ENCODE results near the gene TRAPPC2. TPM values are rescaled to one million over a fixed set of nuclear protein-coding genes. Genes with fewer than 3 reads are reported as not detected.
"Not testable (repeated sequence)": the region's sequence is repeated elsewhere in the genome, so short reads cannot be mapped to it uniquely, and the experiment has no call there.

Gene TRAPPC2
- total and polyA plus RNA-seq, 8 donors: 5.7 to 37.9 (median 13.2) TPM

DNA sequence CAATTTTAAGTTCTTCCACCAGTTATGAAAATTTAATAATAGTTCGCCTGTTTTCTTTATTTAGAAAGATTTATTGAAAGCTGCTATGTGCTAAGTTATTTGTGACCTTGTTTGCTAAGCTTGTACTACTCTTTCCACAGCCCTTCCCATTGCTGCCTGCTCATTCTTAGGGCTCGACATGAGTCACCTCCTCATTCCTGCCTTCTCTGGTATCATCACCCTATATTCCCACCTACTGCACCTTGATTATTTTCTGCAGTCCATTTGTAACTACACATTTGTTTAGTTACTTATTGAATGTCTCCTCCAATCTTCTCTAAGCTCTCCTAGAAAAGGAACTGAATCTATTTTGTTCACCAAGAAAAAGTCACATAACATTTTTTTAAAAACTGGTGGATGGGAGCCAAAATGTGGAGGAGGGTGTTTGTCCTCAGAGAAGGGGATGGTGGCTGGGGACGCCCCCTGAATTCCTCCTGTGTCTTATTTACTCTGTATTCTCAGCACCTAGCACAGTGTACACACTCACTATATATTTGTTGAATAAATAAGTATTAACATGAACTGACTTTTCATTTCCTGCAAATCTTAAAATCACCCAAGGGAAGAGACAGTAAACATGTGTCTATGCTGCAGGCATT, 49.2 kb downstream of the TRAPPC2 start:
- TF ChIP-seq POLR2AphosphoS5 (IDR thresholded peaks at IDR 0.05) (no peak), EP300 (IDR thresholded peaks at IDR 0.05) (no peak), POLR2A (IDR thresholded peaks at IDR 0.05) (no peak)
- TF ChIP-seq, protein P1, sequence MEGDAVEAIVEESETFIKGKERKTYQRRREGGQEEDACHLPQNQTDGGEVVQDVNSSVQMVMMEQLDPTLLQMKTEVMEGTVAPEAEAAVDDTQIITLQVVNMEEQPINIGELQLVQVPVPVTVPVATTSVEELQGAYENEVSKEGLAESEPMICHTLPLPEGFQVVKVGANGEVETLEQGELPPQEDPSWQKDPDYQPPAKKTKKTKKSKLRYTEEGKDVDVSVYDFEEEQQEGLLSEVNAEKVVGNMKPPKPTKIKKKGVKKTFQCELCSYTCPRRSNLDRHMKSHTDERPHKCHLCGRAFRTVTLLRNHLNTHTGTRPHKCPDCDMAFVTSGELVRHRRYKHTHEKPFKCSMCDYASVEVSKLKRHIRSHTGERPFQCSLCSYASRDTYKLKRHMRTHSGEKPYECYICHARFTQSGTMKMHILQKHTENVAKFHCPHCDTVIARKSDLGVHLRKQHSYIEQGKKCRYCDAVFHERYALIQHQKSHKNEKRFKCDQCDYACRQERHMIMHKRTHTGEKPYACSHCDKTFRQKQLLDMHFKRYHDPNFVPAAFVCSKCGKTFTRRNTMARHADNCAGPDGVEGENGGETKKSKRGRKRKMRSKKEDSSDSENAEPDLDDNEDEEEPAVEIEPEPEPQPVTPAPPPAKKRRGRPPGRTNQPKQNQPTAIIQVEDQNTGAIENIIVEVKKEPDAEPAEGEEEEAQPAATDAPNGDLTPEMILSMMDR (IDR thresholded peaks at IDR 0.05): no peak
- Histone ChIP-seq H3K4me1 (peaks cover 0 to 1% (median 0%) of the 10 kb centered on the region in 4 donors), H3K27ac (no peak overlapping the region), H3K4me3 (no peak overlapping the region), H3K9me3 (no peaks in the 10 kb centered on the region), H3K36me3 (no peaks in the 10 kb centered on the region), H3K27me3 (peaks cover 0 to 7% (median 0%) of the 10 kb centered on the region in 3 donors)
- DNase-seq: no peak
- intact Hi-C loops (cut with DNase I; ENCODE audit: low total_unique reads): no loop called here
- WGBS, 5 donors: 29 to 65% (median 37%) methylated on average over 3 of the region's 3 CpGs

DNA sequence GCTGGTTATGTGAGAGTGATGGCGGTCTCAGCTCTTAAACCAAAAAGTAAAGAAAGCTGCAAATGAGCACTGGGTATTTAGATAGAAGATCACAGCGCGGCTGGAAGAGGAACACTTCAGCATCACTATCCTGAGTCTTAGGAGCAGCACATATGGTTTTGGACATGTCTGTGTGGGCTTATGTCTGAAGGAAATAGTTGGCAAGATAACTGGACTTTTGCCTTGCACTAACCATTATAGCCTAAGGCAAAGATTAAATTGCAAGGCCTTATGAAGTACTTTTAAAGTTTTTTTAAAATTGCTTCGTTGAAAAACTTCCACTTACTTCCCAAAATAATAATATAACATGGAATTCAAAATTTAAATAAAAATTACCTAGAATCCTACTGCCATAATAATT, 50.1 kb downstream of the TRAPPC2 start:
- H3K9me3 ChIP-seq: no peaks in the 10 kb centered on the region
- H3K4me1 ChIP-seq: no peaks in the 10 kb centered on the region
- H3K36me3 ChIP-seq: no peaks in the 10 kb centered on the region
- no peak overlapping the region for H3K27ac ChIP-seq
- intact Hi-C loops (cut with DNase I; ENCODE audit: low total_unique reads): no loop called here
- TF ChIP-seq EP300 (IDR thresholded peaks at IDR 0.05) (no peak), POLR2A (IDR thresholded peaks at IDR 0.05) (no peak), POLR2AphosphoS5 (IDR thresholded peaks at IDR 0.05) (no peak)
- TF ChIP-seq, protein P1 (IDR thresholded peaks at IDR 0.05): no peak
- WGBS, 5 donors: 74 to 93% (median 88%) methylated on average over 4 of the region's 4 CpGs
- peaks cover 0 to 7% (median 0%) of the 10 kb centered on the region in 3 donors for H3K27me3 ChIP-seq
- DNase-seq: no peak
- no peak overlapping the region for H3K4me3 ChIP-seq

DNA sequence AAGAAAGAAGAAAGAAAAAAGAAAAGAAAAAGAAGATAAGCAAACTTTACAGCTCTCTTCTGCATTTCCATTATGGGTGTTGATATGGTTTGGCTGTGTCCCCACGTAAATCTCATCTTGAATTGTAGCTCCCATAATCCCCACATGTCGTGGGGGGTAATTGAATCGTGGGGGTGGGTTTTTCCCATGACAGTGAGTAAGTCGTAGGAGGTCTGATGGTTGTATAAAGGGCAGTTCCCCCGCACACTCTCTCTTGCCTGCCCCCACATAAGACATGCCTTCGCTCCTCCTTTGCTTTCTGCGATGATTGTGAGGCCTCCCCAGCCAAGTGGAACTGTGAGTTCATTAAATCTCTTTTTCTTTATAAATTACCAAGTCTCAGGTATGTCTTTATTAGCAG, 52.8 kb downstream of the TRAPPC2 start:
- no peaks in the 10 kb centered on the region for H3K36me3 ChIP-seq
- H3K27me3 ChIP-seq: no peaks in the 10 kb centered on the region
- intact Hi-C loops (cut with DNase I; ENCODE audit: low total_unique reads): no loop called here
- no peak for DNase-seq
- H3K4me3 ChIP-seq: no peak overlapping the region
- no peak overlapping the region for H3K27ac ChIP-seq
- H3K9me3 ChIP-seq: no peaks in the 10 kb centered on the region
- 80 to 90% (median 85%) methylated on average over 7 of the region's 7 CpGs for WGBS, 5 donors
- H3K4me1 ChIP-seq: no peaks in the 10 kb centered on the region
- TF ChIP-seq POLR2A (IDR thresholded peaks at IDR 0.05) (no peak), EP300 (IDR thresholded peaks at IDR 0.05) (no peak), POLR2AphosphoS5 (IDR thresholded peaks at IDR 0.05) (no peak)
- TF ChIP-seq, protein P1 (IDR thresholded peaks at IDR 0.05): no peak

DNA sequence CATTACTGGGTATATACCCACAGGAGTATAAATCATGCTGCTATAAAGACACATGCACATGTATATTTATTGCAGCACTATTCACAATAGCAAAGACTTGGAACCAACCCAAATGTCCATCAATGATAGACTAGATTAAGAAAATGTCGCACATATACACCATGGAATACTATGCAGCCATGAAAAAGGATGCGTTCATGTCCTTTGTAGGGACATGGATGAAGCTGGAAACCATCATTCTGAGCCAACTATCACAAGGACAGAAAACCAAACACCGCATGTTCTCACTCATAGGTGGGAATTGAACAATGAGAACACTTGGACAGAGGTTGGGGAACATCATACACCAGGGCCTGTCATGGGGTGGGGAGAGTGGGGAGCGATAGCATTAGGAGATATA, 54.7 kb downstream of the TRAPPC2 start:
- H3K4me3 ChIP-seq; intact Hi-C loops (cut with DNase I; ENCODE audit: low total_unique reads); H3K4me1 ChIP-seq; H3K36me3 ChIP-seq; H3K27me3 ChIP-seq; H3K27ac ChIP-seq; DNase-seq; H3K9me3 ChIP-seq: not testable (repeated sequence)
- 91 to 100% (median 95%) methylated on average over 3 to 4 of the region's 4 CpGs for WGBS, 5 donors

DNA sequence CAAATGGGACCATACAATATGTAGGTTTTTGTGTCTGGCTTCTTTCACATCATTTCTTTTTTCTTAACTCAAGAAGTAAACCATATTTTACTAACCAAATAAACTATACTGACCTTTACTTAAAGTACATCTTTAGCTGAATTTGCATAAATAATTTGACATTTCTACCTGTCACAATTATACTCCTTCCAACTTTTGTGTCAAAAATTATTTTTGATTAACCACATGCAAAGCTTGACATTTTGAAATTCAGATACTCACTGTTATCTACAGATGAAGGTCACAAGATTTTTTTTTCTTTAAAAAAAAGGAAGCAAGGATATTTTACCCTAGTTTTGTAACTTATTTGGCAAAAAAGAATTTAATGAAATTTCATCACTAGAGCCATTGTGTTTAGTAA, 57.5 kb downstream of the TRAPPC2 start:
- intact Hi-C loops (cut with DNase I; ENCODE audit: low total_unique reads): no loop called here
- H3K4me1 ChIP-seq: no peaks in the 10 kb centered on the region

More for the DNA sequence above, 57.5 kb downstream of the TRAPPC2 start:
- Histone ChIP-seq H3K27me3 (no peaks in the 10 kb centered on the region), H3K27ac (no peak overlapping the region), H3K36me3 (no peaks in the 10 kb centered on the region), H3K4me3 (no peak overlapping the region), H3K9me3 (no peaks in the 10 kb centered on the region)
- TF ChIP-seq POLR2A (IDR thresholded peaks at IDR 0.05) (no peak), POLR2AphosphoS5 (IDR thresholded peaks at IDR 0.05) (no peak), EP300 (IDR thresholded peaks at IDR 0.05) (no peak)
- TF ChIP-seq, protein P1 (IDR thresholded peaks at IDR 0.05): no peak
- DNase-seq: no peak
